Stimulated activated CD4-positive, alpha-beta T cell treated with anti-CD3 and anti-CD28 coated beads, Interleukin-12 subunit alpha, Interleukin-12 subunit beta, amount 100 ng/mL, for 48 hours (primary cell): Measurements from ENCODE around the gene CSGALNACT2.
"Not testable (repeated sequence)": the region's sequence is repeated elsewhere in the genome, so short reads cannot be mapped to it uniquely, and the experiment has no call there.

ENCODE experiments used
- DNase-seq, 3 donors: peaks; one replicate each; pipeline ENCODE4 v3.0.0-alpha.2; 2020; ENCODE audit warnings: low read depth in 2 of 3, low spot score in 1 of 3

Gene CSGALNACT2

GRCh38 chr10:43214071-43214955 is 76.1 kb downstream of the CSGALNACT2 start:
- no peak for DNase-seq

DNA sequence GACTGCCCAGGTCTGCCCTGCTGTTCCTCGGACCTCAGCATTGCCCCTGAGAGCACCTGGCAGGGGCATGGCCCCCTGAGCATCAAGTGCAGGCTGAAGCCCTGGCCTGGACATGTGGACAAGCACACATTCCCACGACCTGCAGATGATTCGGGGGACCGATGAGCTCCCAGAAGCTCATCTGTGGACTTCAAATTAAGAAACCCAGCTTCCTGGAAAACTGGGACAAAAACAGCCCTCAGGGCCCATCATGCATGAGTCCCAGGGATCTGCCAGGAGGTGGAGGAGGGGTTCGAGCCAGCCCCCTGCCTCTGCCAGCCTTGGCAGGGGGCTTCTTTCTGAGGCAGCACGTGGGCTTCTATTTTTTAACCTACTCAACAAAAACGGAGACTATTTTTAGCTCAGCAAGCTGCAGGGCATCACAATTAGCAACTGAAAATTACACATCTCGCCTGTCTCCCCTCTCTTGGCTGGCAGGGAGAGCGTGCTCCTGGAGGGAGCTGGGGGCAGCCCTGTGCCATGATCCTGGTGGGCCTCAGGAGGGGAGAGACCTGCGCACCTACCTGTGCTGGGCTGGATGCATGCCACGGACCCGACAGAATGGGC is 76.8 kb downstream of the CSGALNACT2 start:
- DNase-seq = no peak

- DNase-seq = no peak
These were observed 77.7 kb downstream of the CSGALNACT2 start for GRCh38 chr10:43215758-43216455.

- DNase-seq = no peak
These were observed 78.8 kb downstream of the CSGALNACT2 start for GRCh38 chr10:43216931-43217562.

- DNase-seq = no peak
These were observed 79.4 kb downstream of the CSGALNACT2 start for GRCh38 chr10:43217563-43218205.

- DNase-seq = no peak
These were observed 80.1 kb downstream of the CSGALNACT2 start for GRCh38 chr10:43218206-43218950.

- no peak for DNase-seq
These were observed 80.9 kb downstream of the CSGALNACT2 start for GRCh38 chr10:43218951-43219837.

DNA sequence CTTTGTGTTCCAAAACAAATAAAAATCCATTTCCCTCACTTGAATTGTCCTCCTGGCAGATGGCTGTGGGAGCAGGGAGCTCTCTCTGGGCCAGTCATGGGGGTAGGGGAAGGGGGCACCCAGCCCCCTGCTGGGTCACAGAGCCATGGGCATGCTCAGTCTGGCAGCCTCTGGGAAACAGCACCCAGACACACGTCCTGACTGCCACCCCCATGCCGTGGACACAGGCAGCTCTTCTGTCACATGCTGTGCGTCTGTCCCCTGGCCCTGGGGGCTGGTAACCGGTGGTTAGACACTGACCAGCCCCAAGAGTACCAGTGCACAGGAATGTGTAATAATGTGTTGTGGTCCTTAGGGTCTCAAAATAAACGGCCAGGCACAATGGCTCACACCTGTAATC is 81.6 kb downstream of the CSGALNACT2 start:
- no peak for DNase-seq

- DNase-seq = not testable (repeated sequence)
These were observed 82.0 kb downstream of the CSGALNACT2 start for GRCh38 chr10:43220251-43220650.

DNA sequence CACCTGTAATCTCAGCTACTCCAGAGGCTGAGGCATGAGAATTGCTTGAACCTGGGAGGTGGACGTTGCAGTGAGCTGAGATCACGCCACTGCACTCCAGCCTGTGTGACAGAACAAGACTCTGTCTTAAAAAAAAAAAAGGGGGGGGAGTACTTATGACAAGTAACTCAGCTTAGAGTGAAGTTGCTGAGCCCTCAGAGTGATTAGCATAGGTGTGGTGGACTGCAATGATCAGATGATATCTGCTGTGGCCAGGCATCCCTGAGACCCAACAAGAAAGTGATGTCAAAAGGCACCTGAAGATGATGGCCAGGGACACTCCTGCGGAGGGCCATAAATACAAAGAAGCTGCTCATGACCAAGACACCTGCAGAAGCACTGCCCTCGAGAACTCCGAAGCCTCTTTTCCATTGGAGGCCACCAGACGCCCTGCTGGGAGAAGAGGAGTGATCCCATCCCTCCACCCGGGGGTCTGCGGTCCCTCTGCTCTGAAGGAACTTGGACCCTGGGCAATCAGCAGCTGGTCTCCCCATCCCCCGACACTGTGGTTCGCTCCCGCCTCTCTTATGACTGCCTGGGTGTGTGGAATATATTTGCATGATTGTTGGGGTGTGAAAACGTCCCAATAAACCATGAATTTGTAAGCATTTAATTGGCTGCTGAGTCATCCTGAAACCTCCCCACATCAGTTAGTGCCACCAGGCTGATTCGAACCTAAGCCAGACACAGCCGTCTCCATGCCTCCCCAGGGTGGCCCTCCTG is 82.6 kb downstream of the CSGALNACT2 start:
- no peak for DNase-seq

DNA sequence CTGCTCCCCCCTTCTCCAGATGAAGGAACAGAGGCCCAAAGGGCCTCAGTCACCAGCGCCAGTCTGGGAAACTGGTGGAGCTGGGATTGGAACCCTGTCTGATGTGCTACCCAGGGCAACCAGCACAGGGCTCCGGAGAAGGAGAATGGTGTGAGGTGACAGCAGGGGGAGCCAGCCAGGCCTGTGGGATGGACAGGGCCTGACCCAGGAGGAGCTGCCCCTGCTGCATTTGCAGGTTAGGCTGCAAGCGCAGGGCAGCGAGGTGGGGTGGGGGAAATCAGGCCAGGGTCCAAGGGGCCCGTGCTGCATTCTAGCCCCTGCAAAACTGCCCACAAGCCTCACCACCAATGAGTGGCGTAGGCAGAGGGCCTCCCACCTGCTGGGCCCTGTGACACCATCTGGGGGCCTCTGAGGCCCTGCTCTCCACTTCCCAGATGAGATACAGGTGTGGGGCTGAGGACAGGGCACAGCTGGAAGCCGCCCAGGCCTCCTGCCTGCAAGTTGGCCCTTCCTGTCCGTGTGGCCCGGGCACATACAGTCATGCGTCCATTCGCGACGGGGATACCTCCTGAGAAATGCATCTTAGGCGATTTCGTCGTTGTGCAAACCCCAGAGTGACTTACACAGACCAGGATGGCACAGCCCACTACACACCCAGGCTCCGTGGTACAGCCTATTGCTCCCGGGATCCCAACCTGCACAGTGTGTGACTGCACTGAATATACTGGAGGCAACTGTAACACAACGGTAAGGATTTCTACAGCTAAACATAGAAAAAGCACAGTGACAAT is 83.4 kb downstream of the CSGALNACT2 start:
- DNase-seq = no peak

GRCh38 chr10:43222210-43222720 is 84.0 kb downstream of the CSGALNACT2 start:
- DNase-seq = no peak

- no peak for DNase-seq
These were observed 84.8 kb downstream of the CSGALNACT2 start for GRCh38 chr10:43223056-43223455.

GRCh38 chr10:43224321-43224720 is 86.1 kb downstream of the CSGALNACT2 start:
- DNase-seq = no peak

DNA sequence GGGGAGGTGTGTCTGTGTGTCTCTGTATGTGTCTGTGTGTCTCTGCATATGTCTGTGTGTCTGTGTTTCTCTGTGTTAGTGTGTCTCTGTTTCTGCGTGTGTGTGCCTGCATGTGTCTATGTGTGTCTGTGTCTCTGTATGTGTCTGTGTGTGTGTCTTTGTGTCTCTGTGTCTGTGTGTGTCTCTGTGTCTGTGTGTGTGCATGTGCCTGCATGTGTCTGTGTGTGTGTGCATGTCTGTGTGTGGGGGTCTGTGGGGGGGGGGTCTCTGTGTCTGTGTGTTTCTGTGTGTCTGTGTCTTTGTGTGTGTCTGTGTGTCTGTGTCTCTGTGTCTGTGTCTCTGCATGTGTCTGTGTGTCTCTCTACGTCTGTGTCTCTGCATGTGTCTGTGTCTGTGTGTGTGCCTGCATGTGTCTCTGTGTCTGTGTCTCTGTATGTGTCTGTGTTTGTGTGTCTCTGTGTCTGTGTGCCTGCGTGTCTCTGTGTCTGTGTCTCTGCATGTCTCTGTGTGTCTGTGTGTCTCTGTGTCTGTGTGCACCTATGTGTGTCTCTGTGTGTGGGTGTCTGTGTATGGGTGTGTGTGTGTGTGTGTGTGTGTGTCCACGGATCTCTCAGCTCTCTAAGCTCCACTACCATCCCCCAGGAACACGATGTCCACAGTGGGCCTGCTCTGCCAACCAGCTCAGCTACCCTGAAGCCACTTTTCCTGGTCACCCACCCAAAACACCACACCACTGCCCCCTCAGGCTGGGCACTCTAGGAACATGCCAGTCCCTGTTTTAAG is 87.0 kb downstream of the CSGALNACT2 start:
- no peak for DNase-seq

- DNase-seq = no peak
These were observed 87.5 kb downstream of the CSGALNACT2 start for GRCh38 chr10:43225787-43226153.

DNA sequence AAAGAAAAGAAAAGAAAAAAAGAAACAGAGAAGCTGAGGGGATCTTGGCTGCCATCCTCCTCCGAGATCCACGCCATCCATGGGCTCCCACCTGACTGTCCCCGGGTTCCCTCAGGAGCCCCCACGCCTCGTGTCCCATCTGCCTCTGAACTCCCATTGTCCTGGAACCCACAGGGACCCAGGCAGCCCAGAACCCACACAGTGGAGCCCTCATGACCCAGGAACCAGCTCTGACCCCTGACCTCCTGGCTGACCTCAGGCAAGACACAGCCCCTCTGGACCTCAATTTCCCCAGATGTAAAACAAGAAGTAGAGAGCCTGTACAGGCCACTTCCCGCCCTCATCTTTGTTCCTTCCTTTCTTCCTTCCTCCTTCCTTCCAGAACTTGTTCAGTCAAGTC is 88.2 kb downstream of the CSGALNACT2 start:
- no peak for DNase-seq
